22Rv1 (cell line): ENCODE results near the gene PASK.

ENCODE experiments used
- H3K27ac ChIP-seq: fragments of 450-650 bp; 2 replicates; pipeline ENCODE4 v1.5.1; 2017
- CTCF ChIP-seq: fragments of 450-650 bp; IDR thresholded peaks from 2 replicates; pipeline ENCODE4 v1.5.1; 2017; ENCODE audit warnings: mild to moderate bottlenecking
- ZFX ChIP-seq: fragments of 450-650 bp; IDR thresholded peaks from 2 replicates; pipeline ENCODE4 v1.6.1; 2017; ENCODE audit warnings: antibody characterized with exemption, borderline replicate concordance

PASK gene

GRCh38 chr2:241191081-241191480 is 41.8 kb upstream of the PASK start:
- no peak overlapping the region for H3K27ac ChIP-seq
- TF ChIP-seq ZFX (no peak), CTCF (no peak)

DNA sequence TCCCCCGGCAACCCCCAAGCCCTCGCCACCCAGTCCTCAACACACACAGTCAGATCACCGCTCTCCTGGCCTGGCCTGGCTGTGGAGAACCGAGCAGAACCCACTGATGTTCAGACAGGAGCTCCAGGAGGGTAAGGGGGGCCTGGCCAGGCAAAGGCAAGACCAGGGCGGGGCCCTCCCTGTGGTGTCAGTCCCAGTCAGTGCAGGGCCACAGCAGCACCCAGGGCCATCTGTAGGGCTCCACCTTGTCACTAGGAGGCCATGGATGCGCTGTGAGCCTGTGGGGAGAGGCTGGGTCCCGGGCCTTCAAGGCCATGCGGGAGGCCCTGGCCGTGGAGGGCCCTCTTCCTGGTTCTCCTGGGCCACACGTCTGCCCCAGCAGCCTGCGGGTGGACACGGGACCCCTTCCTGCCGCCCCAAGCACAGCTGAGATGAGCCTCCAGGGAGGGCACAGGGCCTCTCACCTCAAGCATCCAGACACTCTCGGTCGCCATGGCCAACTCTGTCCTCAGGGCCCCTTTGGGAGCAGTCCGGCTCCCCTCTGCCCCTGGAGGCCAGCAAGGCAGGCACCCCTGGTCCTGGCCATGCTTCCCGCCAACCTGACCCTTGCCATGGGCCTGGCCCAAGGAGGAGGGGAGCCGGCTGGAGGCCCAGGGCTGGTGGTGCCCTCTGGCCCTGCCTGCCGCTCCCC is 41.2 kb upstream of the PASK start:
- TF ChIP-seq ZFX, result no peak
- TF ChIP-seq CTCF, result no peak
- no peak overlapping the region for H3K27ac ChIP-seq

- TF ChIP-seq ZFX (no peak), CTCF (no peak)
- no peak overlapping the region for H3K27ac ChIP-seq
These were observed 40.6 kb upstream of the PASK start for GRCh38 chr2:241189856-241190201.

GRCh38 chr2:241189093-241189855 is 40.0 kb upstream of the PASK start:
- TF ChIP-seq CTCF, result no peak
- no peak for TF ChIP-seq ZFX
- H3K27ac ChIP-seq, result peak overlapping the region; percentile 42

- peak within 1 kb of the TSS; percentile 42 for H3K27ac ChIP-seq
- no peak for TF ChIP-seq CTCF
- TF ChIP-seq ZFX, result no peak
These were observed 39.3 kb upstream of the PASK start, which contains the start of gene ANO7 for GRCh38 chr2:241188361-241189092. Gene ANO7 (plus strand): TSS chr2:241188677. CDS start chr2:241190064, 1,387 bp downstream.

GRCh38 chr2:241187918-241188234 is 38.6 kb upstream of the PASK start:
- H3K27ac ChIP-seq, result peak overlapping the region; percentile 42
- TF ChIP-seq ZFX (no peak), CTCF (no peak)
